Activated T-helper 1 cell treated with anti-CD3 and anti-CD28 coated beads, Interleukin-12 subunit alpha, Interleukin-12 subunit beta, Interleukin-2, Interleukin-4 antibody, amounts not matched to agents 30 ng/mL and 10 ng/mL and 1 ng/mL, durations not matched to agents 14 hours and 24 hours and 36 hours (primary cell): ENCODE measurements around the gene PLEKHA7. TPM values are rescaled to one million over a fixed set of nuclear protein-coding genes. Genes with fewer than 3 reads are reported as not detected.
A peak's percentile ranks its signal among the peaks of the same experiment; 100 is the strongest.
"Not testable (repeated sequence)": the region's sequence is repeated elsewhere in the genome, so short reads cannot be mapped to it uniquely, and the experiment has no call there.

Source experiments
- DNase-seq: peaks from one replicate; pipeline ENCODE4 v3.0.0; 2021; ENCODE audit warnings: low spot score
- H3K27ac Mint-ChIP-seq: one replicate; pipeline ENCODE4 v1.8.0; 2021; ENCODE audit warnings: mild to moderate bottlenecking, mixed read lengths
- H3K27me3 Mint-ChIP-seq: one replicate; pipeline ENCODE4 v1.8.0; 2022; ENCODE audit warnings: mild to moderate bottlenecking, moderate library complexity, mixed read lengths; ENCODE audit not compliant: insufficient read depth
- H3K36me3 Mint-ChIP-seq: one replicate; pipeline ENCODE4 v1.8.0; 2021; ENCODE audit warnings: low read depth, mixed read lengths
- H3K4me1 Mint-ChIP-seq: one replicate; pipeline ENCODE4 v1.8.0; 2021; ENCODE audit warnings: low read depth, mixed read lengths
- H3K4me3 Mint-ChIP-seq: one replicate; pipeline ENCODE4 v1.8.0; 2021; ENCODE audit warnings: mild to moderate bottlenecking, moderate library complexity, mixed read lengths
- H3K9me3 Mint-ChIP-seq: one replicate; pipeline ENCODE4 v1.8.0; 2021; ENCODE audit warnings: mixed read lengths
- intact Hi-C: fragments of 100-400 bp; cut with micrococcal nuclease; formaldehyde crosslinking; loops from one replicate; pipeline ENCODE4 v1.15.1; 2024
- total RNA-seq: library from RNA; stranded (reverse); gene quantifications from 2 replicates; pipeline ENCODE4 v1.2.3, GENCODE V29; 2022

Gene PLEKHA7
- total RNA-seq, 1 donor from 2014 or later, result 10.3 TPM

DNA sequence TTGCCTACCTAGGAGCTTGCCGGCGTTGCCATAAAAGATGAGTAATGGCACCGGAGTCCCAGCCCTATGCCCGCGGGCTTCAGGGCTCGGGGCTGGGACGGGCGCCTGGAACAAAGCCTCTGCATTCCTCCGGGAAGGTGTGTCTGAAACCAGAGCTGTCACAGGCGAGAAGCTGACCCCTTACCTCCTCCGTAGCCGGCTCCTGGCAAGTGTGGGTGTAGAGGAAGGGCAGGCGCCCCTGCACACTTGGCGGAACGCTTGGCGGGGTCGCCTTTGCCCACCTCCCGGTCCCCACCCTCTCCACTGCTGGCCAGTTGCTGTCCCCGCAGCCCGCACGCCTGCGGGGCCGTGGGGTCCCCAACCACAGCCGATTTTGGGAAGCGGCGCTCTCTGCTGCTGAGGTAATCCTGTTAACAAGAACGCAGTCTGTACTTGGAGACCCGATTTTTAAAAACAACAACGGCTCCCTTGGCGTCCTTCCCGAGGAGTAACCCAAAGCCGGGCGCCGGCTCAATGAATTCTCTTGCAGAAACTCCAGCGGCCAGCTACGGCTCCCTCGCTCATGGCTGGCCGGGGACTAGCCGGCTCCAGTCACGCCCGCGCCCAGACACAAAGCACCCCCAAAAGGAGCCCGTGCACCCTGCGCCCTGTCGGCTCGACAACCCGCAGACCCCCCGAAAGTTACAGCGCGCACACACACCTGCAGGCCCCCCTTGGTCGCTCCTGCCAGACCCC lies 89.2 kb downstream of the PLEKHA7 start:
- H3K27me3 Mint-ChIP-seq, result peaks cover 56% of the 10 kb centered on the region
- H3K4me1 Mint-ChIP-seq, result peaks cover 6% of the 10 kb centered on the region
- H3K9me3 Mint-ChIP-seq, result no peaks in the 10 kb centered on the region
- H3K36me3 Mint-ChIP-seq, result peaks cover 2% of the 10 kb centered on the region
- H3K27ac Mint-ChIP-seq, result no peak overlapping the region
- H3K4me3 Mint-ChIP-seq, result peak overlapping the region; percentile 71
- no peak for DNase-seq
- intact Hi-C loops, result loop anchor here (1.0 to 5.0 kb wide), 3 partner anchors 22 to 152 kb away; partner anchors contain the start of gene RPS13

DNA sequence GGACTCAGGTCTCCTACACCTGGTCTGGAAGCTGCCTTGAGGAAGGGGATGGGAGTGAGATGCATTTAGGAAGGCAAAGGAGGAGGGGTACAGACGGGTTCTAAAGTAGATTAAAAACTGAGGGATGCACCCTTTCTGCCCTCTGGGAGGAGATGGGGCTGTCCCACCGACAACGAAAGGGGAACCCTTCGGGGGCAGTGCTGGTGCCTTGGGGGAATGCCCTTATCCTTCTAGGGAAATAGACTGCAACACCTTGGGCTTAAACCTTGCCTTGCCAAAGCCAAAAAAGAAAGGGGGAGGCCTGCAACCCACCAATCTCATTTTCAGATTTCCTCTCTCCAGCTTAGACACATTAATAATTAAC lies 89.8 kb downstream of the PLEKHA7 start:
- Mint-ChIP-seq H3K27me3 (peaks cover 61% of the 10 kb centered on the region), H3K36me3 (peaks cover 2% of the 10 kb centered on the region), H3K4me3 (peak overlapping the region; percentile 71), H3K9me3 (no peaks in the 10 kb centered on the region), H3K27ac (no peak overlapping the region), H3K4me1 (peaks cover 6% of the 10 kb centered on the region)
- DNase-seq, result no peak
- intact Hi-C loops, result loop anchor here (5.0 kb wide), 1 partner anchor 102 kb away; no protein-coding TSS in a partner anchor

- intact Hi-C loops, result loop anchor here (5.0 kb wide), 1 partner anchor 102 kb away; no protein-coding TSS in a partner anchor
- peaks cover 63% of the 10 kb centered on the region for H3K27me3 Mint-ChIP-seq
- peaks cover 2% of the 10 kb centered on the region for H3K36me3 Mint-ChIP-seq
- no peaks in the 10 kb centered on the region for H3K9me3 Mint-ChIP-seq
- no peak overlapping the region for H3K27ac Mint-ChIP-seq
- H3K4me3 Mint-ChIP-seq, result peak overlapping the region; percentile 71
- no peak for DNase-seq
- H3K4me1 Mint-ChIP-seq, result peaks cover 6% of the 10 kb centered on the region
These were observed 90.2 kb downstream of the PLEKHA7 start for GRCh38 chr11:16923987-16924386.

- intact Hi-C loops, result loop anchor here (5.0 kb wide), 1 partner anchor 99 kb away; no protein-coding TSS in a partner anchor
- no peak for DNase-seq
- H3K27me3 Mint-ChIP-seq, result peaks cover 58% of the 10 kb centered on the region
- H3K4me3 Mint-ChIP-seq, result no peak overlapping the region
- H3K9me3 Mint-ChIP-seq, result no peaks in the 10 kb centered on the region
- peaks cover 2% of the 10 kb centered on the region for H3K36me3 Mint-ChIP-seq
- H3K27ac Mint-ChIP-seq, result no peak overlapping the region
- H3K4me1 Mint-ChIP-seq, result peaks cover 6% of the 10 kb centered on the region
These were observed 92.5 kb downstream of the PLEKHA7 start for GRCh38 chr11:16921668-16922067.

DNA sequence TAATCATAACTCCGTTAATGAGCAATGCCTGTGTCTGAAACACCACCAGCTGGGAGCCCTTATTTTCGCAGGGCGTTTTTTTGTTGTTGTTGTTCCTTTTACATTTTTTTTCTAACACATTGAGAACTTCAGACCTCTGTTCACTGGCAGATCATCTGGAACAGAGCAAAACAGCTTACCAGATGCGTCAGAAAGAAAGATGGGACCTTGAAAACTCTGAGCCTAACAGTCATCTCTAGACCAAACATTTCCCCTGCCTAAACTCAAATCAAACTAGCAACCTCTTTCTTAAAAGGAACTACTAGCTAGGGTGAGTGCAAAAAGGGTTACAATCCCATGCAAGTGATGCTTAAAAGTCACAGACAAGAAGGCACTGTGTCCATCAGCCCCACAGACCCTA lies 93.2 kb downstream of the PLEKHA7 start:
- peaks cover 52% of the 10 kb centered on the region for H3K27me3 Mint-ChIP-seq
- H3K4me1 Mint-ChIP-seq, result peaks cover 1% of the 10 kb centered on the region
- intact Hi-C loops, result loop anchor here (5.0 kb wide), 1 partner anchor 99 kb away; no protein-coding TSS in a partner anchor
- no peaks in the 10 kb centered on the region for H3K9me3 Mint-ChIP-seq
- H3K27ac Mint-ChIP-seq, result no peak overlapping the region
- no peak for DNase-seq
- peaks cover 3% of the 10 kb centered on the region for H3K36me3 Mint-ChIP-seq
- no peak overlapping the region for H3K4me3 Mint-ChIP-seq

- Mint-ChIP-seq H3K36me3 (peaks cover 3% of the 10 kb centered on the region), H3K27me3 (peaks cover 47% of the 10 kb centered on the region), H3K4me3 (no peak overlapping the region), H3K4me1 (no peaks in the 10 kb centered on the region), H3K9me3 (no peaks in the 10 kb centered on the region), H3K27ac (no peak overlapping the region)
- DNase-seq, result no peak
- intact Hi-C loops, result loop anchor here (5.0 kb wide), 1 partner anchor 98 kb away; no protein-coding TSS in a partner anchor
These were observed 93.7 kb downstream of the PLEKHA7 start for GRCh38 chr11:16920559-16920958.

DNA sequence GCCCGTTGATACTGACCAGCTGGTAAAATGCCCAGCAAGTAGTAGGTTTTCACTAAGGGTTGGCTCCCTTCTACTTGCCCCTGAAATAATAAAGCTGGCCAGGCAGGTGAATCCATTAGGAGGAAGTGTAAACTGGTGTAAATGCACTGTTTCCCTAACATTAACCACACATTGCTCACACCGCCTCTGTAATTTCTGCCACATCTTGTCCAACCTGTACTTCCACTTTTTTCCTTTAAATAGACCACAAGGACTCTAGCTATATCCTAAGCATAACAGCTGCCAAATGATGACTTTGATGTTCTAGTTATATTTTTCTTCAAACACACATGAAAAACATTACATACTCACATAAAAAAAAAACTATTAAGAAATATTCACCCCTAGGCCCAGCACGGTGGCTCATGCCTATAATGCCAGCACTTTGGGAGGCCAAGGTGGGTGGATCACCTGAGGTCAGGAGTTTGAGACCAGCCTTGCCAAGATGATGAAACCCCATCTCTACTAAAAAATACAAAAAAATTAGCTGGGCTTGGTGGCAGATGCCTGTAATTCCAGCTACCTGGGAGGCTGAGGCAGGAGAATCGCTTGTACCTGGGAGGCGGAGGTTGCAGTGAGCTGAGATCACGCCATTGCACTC lies 95.6 kb downstream of the PLEKHA7 start:
- H3K4me1 Mint-ChIP-seq, H3K27ac Mint-ChIP-seq, DNase-seq, H3K36me3 Mint-ChIP-seq, H3K9me3 Mint-ChIP-seq, H3K4me3 Mint-ChIP-seq, intact Hi-C loops: not testable (repeated sequence)
- H3K27me3 Mint-ChIP-seq, result peaks cover 35% of the 10 kb centered on the region

- H3K4me3 Mint-ChIP-seq, result no peak overlapping the region
- intact Hi-C loops, result no loop called here
- no peaks in the 10 kb centered on the region for H3K4me1 Mint-ChIP-seq
- no peak for DNase-seq
- no peak overlapping the region for H3K27ac Mint-ChIP-seq
- H3K27me3 Mint-ChIP-seq, result peaks cover 27% of the 10 kb centered on the region
- H3K36me3 Mint-ChIP-seq, result peaks cover 1% of the 10 kb centered on the region
- H3K9me3 Mint-ChIP-seq, result no peaks in the 10 kb centered on the region
These were observed 96.3 kb downstream of the PLEKHA7 start for GRCh38 chr11:16917941-16918340.

- no peak overlapping the region for H3K27ac Mint-ChIP-seq
- peaks cover 2% of the 10 kb centered on the region for H3K27me3 Mint-ChIP-seq
- no peak for DNase-seq
- intact Hi-C loops, result no loop called here
- H3K9me3 Mint-ChIP-seq, result no peaks in the 10 kb centered on the region
- peaks cover 32% of the 10 kb centered on the region for H3K4me1 Mint-ChIP-seq
- no peak overlapping the region for H3K4me3 Mint-ChIP-seq
- peaks cover 3% of the 10 kb centered on the region for H3K36me3 Mint-ChIP-seq
These were observed 101.5 kb downstream of the PLEKHA7 start for GRCh38 chr11:16912692-16913111.

DNA sequence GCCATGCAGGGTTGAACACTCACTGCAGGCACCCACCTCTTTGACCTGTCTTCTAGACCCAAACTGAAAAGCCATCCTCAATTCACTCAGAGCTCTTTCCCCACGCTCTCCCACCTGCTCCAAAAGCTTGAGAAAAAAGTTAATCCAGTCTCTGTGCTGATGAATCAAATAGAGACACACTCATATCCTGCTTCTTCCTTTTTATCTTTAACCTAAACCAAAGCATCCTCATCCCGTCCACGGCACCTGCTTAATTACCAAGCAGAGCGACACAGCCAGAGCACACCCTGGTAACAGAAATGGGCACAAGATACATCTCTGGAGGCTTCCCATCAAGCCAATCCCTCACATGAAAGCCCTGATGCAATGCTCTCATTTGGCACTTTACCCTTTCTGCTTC lies 102.6 kb downstream of the PLEKHA7 start:
- intact Hi-C loops, result no loop called here
- H3K36me3 Mint-ChIP-seq, result peaks cover 2% of the 10 kb centered on the region
- H3K27me3 Mint-ChIP-seq, result peaks cover 2% of the 10 kb centered on the region
- DNase-seq, result no peak
- H3K27ac Mint-ChIP-seq, result no peak overlapping the region
- peaks cover 32% of the 10 kb centered on the region for H3K4me1 Mint-ChIP-seq
- H3K4me3 Mint-ChIP-seq, result no peak overlapping the region
- no peaks in the 10 kb centered on the region for H3K9me3 Mint-ChIP-seq

DNA sequence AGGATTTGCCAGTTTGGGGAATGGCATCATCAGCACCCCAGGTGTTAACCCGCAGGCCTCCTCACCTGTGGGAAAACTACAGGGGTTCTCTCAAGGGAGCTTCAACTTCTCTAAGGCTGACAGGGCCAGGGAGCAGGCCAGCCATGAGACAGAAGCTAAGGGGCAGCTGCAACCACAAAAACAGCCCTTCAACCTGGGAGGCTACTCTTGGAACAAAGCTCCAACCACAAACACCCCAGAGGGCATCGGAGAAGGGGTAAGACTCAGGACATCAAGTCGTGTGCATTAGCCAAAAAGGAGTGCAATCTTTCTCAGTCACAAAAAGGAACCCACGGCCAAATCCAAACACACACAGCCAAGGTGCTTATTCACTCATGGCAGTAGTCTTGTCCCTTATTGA lies 103.0 kb downstream of the PLEKHA7 start:
- no peaks in the 10 kb centered on the region for H3K9me3 Mint-ChIP-seq
- peaks cover 32% of the 10 kb centered on the region for H3K4me1 Mint-ChIP-seq
- peaks cover 2% of the 10 kb centered on the region for H3K27me3 Mint-ChIP-seq
- intact Hi-C loops, result no loop called here
- no peak overlapping the region for H3K27ac Mint-ChIP-seq
- H3K36me3 Mint-ChIP-seq, result peaks cover 1% of the 10 kb centered on the region
- H3K4me3 Mint-ChIP-seq, result no peak overlapping the region
- DNase-seq, result no peak

- Mint-ChIP-seq H3K9me3 (no peaks in the 10 kb centered on the region), H3K4me1 (peaks cover 32% of the 10 kb centered on the region), H3K27ac (peak overlapping the region; percentile 89), H3K27me3 (peaks cover 2% of the 10 kb centered on the region), H3K36me3 (peaks cover 1% of the 10 kb centered on the region), H3K4me3 (no peak overlapping the region)
- DNase-seq, result no peak
- intact Hi-C loops, result loop anchor here (10.0 kb wide), 1 partner anchor 1705 kb away; no protein-coding TSS in a partner anchor
These were observed 104.7 kb downstream of the PLEKHA7 start for GRCh38 chr11:16909359-16910035.

GRCh38 chr11:16905375-16905774 lies 108.8 kb downstream of the PLEKHA7 start:
- no peak for DNase-seq
- peaks cover 47% of the 10 kb centered on the region for H3K4me1 Mint-ChIP-seq
- H3K4me3 Mint-ChIP-seq, result no peak overlapping the region
- intact Hi-C loops, result loop anchor here (10.0 kb wide), 1 partner anchor 1709 kb away; no protein-coding TSS in a partner anchor
- peaks cover 19% of the 10 kb centered on the region for H3K36me3 Mint-ChIP-seq
- H3K27ac Mint-ChIP-seq, result no peak overlapping the region
- no peaks in the 10 kb centered on the region for H3K27me3 Mint-ChIP-seq
- peaks cover 23% of the 10 kb centered on the region for H3K9me3 Mint-ChIP-seq
